ENCODE measurements around the gene ZNF287. TPM values are rescaled to one million over a fixed set of nuclear protein-coding genes. Genes with fewer than 3 reads are reported as not detected.

ZNF287 gene
- total RNA-seq, 1 experiment from 2014 or later: 7.9 TPM

DNA sequence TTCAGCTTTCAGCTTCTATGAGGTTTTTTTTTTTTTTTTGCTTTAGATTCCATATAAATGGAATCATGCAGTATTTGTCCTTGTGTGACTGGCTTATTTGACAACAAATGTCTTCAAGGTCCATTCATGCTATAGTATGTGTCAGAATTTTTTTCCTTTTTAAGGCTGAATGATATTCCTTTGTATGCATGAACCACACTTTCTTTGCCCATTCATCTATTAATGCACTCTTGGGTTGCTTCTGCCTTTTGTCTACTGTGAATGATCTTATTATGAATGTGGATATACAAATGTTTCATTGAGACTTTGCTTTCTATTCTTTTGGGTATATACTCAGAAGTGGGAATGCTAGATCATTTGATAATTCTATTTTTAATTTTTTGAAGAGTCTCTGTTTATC lies 50.0 kb downstream of the ZNF287 start:
- ChIA-PET POLR2A (no interaction called here), CTCF (interaction anchor here (0.7 to 3.9 kb wide), 3 partner anchors 17 to 67 kb away, joined by 3 to 72 read pairs (median 4); no protein-coding TSS in a partner anchor)
- Histone ChIP-seq H3K36me3 (ENCODE audit: control insufficient read depth, insufficient read depth, low read length) (no peaks in the 10 kb centered on the region), H3K9me3 (no peaks in the 10 kb centered on the region), H3K4me3 (ENCODE audit: low read depth, low read length) (no peak overlapping the region), H3K4me1 (peaks cover 19% of the 10 kb centered on the region), H3K27me3 (replicated peaks; ENCODE audit: control insufficient read depth, insufficient read depth, low read length) (no peaks in the 10 kb centered on the region)
- intact Hi-C loops (cut with micrococcal nuclease; ENCODE audit: unreplicated experiment): no loop called here
- DNase-seq: no peak
- Mint-ChIP-seq H3K27me3 (ENCODE audit: insufficient read depth, unreplicated experiment) (no peaks in the 10 kb centered on the region), H3K36me3 (ENCODE audit: insufficient read depth, unreplicated experiment) (no peaks in the 10 kb centered on the region), H3K4me1 (ENCODE audit: low read depth, unreplicated experiment) (peaks cover 19% of the 10 kb centered on the region), H3K9me3 (ENCODE audit: unreplicated experiment) (peaks cover 10% of the 10 kb centered on the region), H3K4me3 (ENCODE audit: unreplicated experiment) (no peak overlapping the region), H3K27ac (ENCODE audit: unreplicated experiment) (no peak overlapping the region)
- TF ChIP-seq, protein P1, sequence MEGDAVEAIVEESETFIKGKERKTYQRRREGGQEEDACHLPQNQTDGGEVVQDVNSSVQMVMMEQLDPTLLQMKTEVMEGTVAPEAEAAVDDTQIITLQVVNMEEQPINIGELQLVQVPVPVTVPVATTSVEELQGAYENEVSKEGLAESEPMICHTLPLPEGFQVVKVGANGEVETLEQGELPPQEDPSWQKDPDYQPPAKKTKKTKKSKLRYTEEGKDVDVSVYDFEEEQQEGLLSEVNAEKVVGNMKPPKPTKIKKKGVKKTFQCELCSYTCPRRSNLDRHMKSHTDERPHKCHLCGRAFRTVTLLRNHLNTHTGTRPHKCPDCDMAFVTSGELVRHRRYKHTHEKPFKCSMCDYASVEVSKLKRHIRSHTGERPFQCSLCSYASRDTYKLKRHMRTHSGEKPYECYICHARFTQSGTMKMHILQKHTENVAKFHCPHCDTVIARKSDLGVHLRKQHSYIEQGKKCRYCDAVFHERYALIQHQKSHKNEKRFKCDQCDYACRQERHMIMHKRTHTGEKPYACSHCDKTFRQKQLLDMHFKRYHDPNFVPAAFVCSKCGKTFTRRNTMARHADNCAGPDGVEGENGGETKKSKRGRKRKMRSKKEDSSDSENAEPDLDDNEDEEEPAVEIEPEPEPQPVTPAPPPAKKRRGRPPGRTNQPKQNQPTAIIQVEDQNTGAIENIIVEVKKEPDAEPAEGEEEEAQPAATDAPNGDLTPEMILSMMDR (IDR thresholded peaks at IDR 0.05; ENCODE audit: insufficient read depth in 1 of 2, low read depth in 1 of 2, low read length in 1 of 2, severe bottlenecking in 1 of 2, unreplicated experiment in 1 of 2): no peak
- no TSS peak for BruUV-seq (replicated peaks)

DNA sequence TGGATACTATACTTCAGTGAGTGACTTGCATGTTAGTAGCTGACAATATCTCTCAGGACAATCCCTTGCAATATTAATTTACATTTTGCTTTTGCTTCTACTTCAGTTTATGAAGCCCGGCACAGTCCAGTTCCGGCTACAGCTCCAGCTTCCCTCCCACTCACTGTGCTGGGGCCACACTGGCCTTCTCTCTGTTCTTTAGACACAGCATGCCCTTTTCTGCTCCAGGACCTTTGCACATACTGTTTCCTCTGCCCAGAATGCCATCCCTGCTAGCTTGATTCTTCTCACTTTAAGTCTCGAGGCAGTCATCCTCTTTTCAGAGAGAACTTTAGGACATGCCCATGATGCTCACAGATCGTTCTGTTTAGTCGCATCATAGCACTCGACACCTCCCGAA lies 51.5 kb downstream of the ZNF287 start:
- Histone ChIP-seq H3K9me3 (no peaks in the 10 kb centered on the region), H3K36me3 (ENCODE audit: control insufficient read depth, insufficient read depth, low read length) (no peaks in the 10 kb centered on the region), H3K27me3 (replicated peaks; ENCODE audit: control insufficient read depth, insufficient read depth, low read length) (no peaks in the 10 kb centered on the region), H3K4me3 (ENCODE audit: low read depth, low read length) (no peak overlapping the region), H3K4me1 (peaks cover 21% of the 10 kb centered on the region)
- no TSS peak for BruUV-seq (replicated peaks)
- ChIA-PET POLR2A (no interaction called here), CTCF (interaction anchor here (1.3 kb wide), 1 partner anchor 64 kb away, joined by 3 read pairs; no protein-coding TSS in a partner anchor)
- Mint-ChIP-seq H3K27me3 (ENCODE audit: insufficient read depth, unreplicated experiment) (no peaks in the 10 kb centered on the region), H3K4me1 (ENCODE audit: low read depth, unreplicated experiment) (peaks cover 19% of the 10 kb centered on the region), H3K36me3 (ENCODE audit: insufficient read depth, unreplicated experiment) (no peaks in the 10 kb centered on the region), H3K27ac (ENCODE audit: unreplicated experiment) (peak overlapping the region; percentile 27), H3K9me3 (ENCODE audit: unreplicated experiment) (peaks cover 15% of the 10 kb centered on the region), H3K4me3 (ENCODE audit: unreplicated experiment) (no peak overlapping the region)
- DNase-seq: no peak
- intact Hi-C loops (cut with micrococcal nuclease; ENCODE audit: unreplicated experiment): no loop called here
- TF ChIP-seq, protein P1 (IDR thresholded peaks at IDR 0.05; ENCODE audit: insufficient read depth in 1 of 2, low read depth in 1 of 2, low read length in 1 of 2, severe bottlenecking in 1 of 2, unreplicated experiment in 1 of 2): no peak

DNA sequence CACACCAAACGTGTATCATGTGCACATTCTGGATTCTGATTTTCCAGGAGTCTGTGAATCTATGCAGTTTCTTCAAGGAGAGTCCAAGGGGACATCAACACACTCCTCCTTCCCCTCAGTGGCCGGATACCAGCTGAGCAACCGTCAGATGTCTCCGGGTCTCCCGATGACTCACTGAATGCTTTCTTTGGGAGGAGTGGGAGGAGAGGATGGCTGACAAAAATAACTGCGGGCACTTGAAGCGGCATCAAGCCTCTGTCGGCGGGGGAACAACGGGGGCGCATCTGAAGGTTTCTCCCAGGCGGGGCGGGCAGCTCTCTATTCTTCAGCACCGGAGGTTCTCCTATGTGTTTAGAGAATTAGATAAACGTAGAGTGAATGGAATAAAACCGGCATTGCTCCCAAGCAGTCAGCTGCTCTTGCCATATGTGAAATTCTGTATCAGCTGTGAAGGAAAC lies 52.4 kb downstream of the ZNF287 start:
- CTCF ChIA-PET: interaction anchor here (1.3 kb wide), 1 partner anchor 63 kb away, joined by 3 read pairs; no protein-coding TSS in a partner anchor
- no peaks in the 10 kb centered on the region for H3K27me3 ChIP-seq (replicated peaks; ENCODE audit: control insufficient read depth, insufficient read depth, low read length)
- Mint-ChIP-seq H3K4me3 (ENCODE audit: unreplicated experiment) (peak overlapping the region; percentile 59), H3K9me3 (ENCODE audit: unreplicated experiment) (peaks cover 15% of the 10 kb centered on the region), H3K36me3 (ENCODE audit: insufficient read depth, unreplicated experiment) (no peaks in the 10 kb centered on the region), H3K4me1 (ENCODE audit: low read depth, unreplicated experiment) (peaks cover 19% of the 10 kb centered on the region), H3K27ac (ENCODE audit: unreplicated experiment) (peak overlapping the region; percentile 27), H3K27me3 (ENCODE audit: insufficient read depth, unreplicated experiment) (no peaks in the 10 kb centered on the region)
- H3K36me3 ChIP-seq (ENCODE audit: control insufficient read depth, insufficient read depth, low read length): no peaks in the 10 kb centered on the region
- H3K4me3 ChIP-seq (ENCODE audit: low read depth, low read length): no peak overlapping the region
- peak; percentile 29 to 51 for DNase-seq
- BruUV-seq (replicated peaks): no TSS peak
- TF ChIP-seq, protein P1 (IDR thresholded peaks at IDR 0.05; ENCODE audit: insufficient read depth in 1 of 2, low read depth in 1 of 2, low read length in 1 of 2, severe bottlenecking in 1 of 2, unreplicated experiment in 1 of 2): no peak
- H3K9me3 ChIP-seq: no peaks in the 10 kb centered on the region
- peaks cover 24% of the 10 kb centered on the region for H3K4me1 ChIP-seq
- intact Hi-C loops (cut with micrococcal nuclease; ENCODE audit: unreplicated experiment): no loop called here
- POLR2A ChIA-PET: interaction anchor here (0.6 kb wide), 1 partner anchor 64 kb away, joined by 9 read pairs; no protein-coding TSS in a partner anchor

Measured in Caco-2 (cell line).